CD4-positive, alpha-beta T cell treated with Interleukin-4 for 4 hours (primary cell): Measurements from ENCODE around the gene NRSN2.
"Not testable (repeated sequence)": the region's sequence is repeated elsewhere in the genome, so short reads cannot be mapped to it uniquely, and the experiment has no call there.

Source experiments
- DNase-seq: peaks from one replicate; pipeline ENCODE4 v3.0.0-alpha.2; 2020

The NRSN2 gene

DNA sequence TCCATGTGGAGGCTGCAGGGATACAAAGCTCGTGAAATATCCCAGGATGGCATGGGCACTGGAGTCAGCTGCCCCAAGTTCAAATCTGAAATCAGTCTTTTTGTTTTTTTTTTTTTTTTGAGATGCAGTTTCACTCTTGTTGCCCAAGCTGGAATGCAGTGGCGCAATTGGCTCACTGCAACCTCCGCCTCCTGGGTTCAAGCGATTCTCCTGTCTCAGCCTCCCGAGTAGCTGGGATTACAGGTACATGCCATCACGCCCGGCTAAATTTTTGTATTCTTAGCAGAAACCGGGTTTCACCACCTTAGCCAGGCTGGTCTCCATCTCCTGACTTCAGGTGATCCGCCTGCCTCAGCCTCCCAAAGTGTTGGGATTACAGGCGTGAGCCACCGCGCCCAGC, 30.7 kb downstream of the NRSN2 start:
- DNase-seq, result not testable (repeated sequence)

- DNase-seq, result no peak
Observed at GRCh38 chr20:378961-379336, 32.0 kb downstream of the NRSN2 start.

- DNase-seq, result peak; percentile 39
Observed at GRCh38 chr20:380763-381580, 34.1 kb downstream of the NRSN2 start.

DNA sequence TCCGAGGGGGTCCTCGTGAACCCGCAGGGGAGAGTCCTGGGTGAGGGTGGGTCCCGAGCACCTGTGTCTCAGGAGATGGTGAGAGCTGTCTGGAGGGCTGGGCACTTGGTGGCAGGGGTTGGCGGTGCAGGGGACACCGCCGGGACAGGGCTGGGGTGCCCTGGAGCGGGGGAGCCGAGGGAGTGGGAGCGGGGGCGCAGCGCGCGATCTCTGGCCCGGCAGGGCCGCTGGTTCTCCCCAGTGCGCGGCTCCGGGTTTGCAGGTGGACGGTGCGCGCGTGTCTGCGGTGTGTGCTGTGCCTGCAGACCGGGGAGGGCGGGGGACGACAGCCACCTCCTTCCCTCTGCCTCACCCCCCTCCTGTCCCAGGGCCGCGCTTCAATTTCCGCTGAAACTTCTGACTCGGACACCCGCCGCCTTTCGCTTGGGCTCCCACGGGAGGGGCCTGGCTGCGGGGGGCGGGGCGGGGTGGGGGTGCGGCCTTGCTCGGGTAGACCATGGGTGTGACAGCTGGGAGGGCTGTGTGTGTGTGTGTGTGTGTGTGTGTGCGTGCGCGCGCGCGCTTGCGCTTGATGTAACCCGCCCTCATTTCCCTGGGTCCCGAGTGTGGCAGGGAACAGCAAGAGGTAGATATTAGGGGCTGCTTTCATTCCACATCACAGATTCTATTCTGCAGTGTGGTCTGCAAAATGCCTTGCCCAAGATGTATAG, 34.8 kb downstream of the NRSN2 start:
- DNase-seq, result peak; percentile 86

DNA sequence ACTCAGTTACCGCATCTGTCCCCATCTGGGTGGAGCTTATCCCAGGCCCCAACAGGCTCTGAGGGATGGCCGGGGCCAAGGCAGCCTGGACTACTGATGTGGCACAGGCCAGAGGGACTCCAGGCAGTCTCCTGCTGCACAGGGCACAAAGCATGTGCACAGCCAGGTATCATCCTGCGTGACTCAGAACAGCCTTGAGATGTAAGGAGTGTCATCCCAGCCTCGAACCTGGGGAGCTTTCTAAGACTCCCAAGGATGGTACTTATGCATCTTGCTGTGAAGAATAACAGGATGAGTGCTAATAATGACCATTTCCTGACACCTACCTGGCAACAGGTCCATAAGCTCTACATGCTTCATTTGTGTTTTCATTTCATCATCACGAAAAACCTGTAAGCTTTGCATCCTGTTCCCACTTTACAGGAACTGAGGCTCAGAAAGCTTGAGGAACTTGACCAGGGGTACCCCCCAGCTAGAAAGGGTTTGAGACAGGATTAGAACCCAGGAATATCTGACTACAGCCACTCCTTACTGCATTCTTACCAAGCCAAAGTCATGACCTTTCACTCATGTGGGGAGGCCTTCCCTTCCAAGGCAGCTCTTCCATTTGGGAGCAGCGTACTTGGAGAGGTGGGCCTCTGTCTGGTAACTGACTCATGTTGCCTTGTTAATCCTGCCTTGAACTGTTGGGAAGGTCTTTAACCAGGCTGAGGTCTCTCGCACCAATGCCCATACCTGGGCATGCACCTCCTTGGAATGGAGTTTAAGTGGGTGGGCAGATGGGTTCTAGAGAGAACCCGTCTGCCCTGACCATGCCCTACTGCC, 35.6 kb downstream of the NRSN2 start:
- no peak for DNase-seq

GRCh38 chr20:383889-384288, 37.0 kb downstream of the NRSN2 start:
- DNase-seq, result no peak

- no peak for DNase-seq
Observed at GRCh38 chr20:384723-385122, 37.8 kb downstream of the NRSN2 start.

DNA sequence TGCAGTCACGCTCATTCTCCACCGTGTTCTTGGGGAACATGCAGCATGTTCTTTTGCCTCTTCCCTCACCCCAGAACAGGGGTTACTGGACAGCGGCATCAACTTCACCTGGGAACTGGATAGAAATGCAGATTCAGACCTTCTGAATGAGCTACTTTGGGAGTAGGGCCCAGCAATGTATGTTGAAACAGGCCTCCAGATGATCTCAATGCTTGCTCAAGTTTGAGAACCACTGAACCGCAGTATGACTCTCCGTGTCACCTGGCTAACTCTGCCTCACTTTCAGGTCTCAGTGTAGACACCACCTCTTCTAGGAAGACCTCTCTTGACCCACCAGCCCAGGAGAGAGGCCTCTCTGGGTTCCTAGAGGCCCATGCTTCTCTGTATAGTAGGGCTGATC, 38.5 kb downstream of the NRSN2 start:
- no peak for DNase-seq

DNA sequence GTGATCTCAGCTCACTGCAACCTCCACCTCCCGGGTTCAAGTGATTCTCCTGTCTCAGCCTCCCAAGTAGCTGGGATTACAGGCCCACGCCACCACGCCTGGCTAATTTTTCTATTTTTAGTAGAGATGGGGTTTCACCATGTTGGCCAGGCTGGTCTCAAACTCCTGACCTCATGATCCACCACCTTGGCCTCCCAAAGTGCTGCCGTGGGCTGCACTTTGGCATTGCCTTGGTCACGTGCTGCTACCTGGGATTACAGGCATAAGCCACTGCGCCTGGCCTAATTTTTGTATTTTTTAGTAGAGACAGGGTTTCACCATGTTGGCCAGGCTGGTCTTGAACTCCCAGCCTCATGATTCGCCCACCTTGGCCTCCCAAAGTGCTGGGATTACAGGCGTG, 39.7 kb downstream of the NRSN2 start:
- not testable (repeated sequence) for DNase-seq

DNA sequence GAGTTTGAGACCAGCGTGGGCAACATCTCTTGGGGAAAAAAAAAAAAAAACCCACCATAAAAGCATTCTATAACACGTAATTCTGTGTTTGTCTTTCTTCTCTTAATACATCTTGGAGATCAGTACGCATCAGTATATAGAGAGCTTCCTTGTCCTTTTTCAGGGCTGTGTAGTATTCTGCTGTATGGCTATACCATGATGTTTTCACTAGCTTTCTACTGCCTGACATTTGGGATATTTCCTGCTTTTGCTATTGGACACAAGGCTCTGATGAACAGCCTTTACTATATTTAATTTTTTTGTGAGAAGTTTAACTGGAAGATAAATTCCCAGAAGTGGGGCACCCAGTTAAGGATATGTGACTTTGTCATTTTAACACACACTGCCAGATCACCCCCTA, 40.6 kb downstream of the NRSN2 start:
- no peak for DNase-seq

DNA sequence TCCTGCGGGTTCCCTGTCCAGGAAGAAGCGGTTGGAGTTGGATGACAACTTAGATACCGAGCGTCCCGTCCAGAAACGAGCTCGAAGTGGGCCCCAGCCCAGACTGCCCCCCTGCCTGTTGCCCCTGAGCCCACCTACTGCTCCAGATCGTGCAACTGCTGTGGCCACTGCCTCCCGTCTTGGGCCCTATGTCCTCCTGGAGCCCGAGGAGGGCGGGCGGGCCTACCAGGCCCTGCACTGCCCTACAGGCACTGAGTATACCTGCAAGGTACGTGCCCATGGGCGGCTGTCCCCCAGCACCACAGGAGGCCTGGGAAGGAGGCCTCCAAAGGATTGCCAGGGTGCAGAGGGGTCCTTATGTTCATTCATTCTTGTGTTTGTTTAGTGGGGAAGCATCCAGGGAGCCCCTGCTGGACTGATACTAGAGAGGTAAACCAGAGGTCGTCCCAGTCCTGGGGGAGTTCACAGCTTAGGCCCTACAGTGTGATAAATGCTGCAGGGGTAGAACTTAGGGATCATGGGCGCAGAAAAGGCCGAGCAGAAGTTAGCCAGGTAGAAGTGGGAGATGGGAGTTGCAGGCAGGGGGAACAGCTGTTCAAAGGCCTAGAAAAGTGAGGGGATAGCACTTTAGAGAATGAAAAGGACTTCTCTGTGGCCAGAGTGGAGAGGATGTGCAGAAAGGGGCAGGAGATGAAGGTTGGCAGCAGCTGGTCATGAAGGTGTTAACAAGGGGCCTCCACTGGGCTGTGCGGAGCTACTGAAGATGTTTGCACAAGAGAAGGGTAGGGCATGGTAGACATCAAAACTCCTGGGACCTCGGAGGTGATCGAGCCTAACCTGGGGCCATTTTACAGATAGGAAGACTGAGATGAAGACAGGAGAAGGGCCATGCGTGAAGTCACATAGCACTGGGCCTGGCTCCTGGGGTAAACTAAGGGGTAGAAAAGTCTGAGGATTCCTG, 41.4 kb downstream of the NRSN2 start:
- DNase-seq, result no peak

- no peak for DNase-seq
Observed at GRCh38 chr20:389220-389619, 42.3 kb downstream of the NRSN2 start.

DNA sequence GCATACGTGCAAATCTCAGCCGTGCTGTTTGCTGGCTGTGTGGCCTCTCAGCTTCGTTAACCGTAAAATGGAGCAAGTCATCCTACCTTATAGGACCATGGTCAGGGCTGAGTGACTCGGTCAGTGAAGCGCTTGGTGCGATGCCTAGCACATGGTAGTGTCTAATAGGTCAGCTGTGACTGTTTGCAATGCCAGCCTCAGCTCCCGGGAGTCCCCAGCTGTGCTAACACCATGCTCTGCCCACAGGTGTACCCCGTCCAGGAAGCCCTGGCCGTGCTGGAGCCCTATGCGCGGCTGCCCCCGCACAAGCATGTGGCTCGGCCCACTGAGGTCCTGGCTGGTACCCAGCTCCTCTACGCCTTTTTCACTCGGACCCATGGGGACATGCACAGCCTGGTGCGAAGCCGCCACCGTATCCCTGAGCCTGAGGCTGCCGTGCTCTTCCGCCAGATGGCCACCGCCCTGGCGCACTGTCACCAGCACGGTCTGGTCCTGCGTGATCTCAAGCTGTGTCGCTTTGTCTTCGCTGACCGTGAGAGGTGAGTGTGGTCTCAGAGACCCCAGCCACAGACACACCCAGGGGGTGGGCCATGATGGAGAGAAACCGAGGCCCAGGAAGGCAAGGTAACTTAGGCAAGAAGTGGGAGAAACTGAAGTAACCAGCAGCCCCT, 44.3 kb downstream of the NRSN2 start:
- no peak for DNase-seq

- not testable (repeated sequence) for DNase-seq
Observed at GRCh38 chr20:393296-393695, 46.4 kb downstream of the NRSN2 start.

GRCh38 chr20:396252-396618, 49.3 kb downstream of the NRSN2 start:
- DNase-seq, result no peak

- DNase-seq, result no peak
Observed at GRCh38 chr20:396619-397431, 49.9 kb downstream of the NRSN2 start.

GRCh38 chr20:397432-398237, 50.7 kb downstream of the NRSN2 start:
- no peak for DNase-seq

- no peak for DNase-seq
Observed at GRCh38 chr20:399182-399707, 52.3 kb downstream of the NRSN2 start.

DNA sequence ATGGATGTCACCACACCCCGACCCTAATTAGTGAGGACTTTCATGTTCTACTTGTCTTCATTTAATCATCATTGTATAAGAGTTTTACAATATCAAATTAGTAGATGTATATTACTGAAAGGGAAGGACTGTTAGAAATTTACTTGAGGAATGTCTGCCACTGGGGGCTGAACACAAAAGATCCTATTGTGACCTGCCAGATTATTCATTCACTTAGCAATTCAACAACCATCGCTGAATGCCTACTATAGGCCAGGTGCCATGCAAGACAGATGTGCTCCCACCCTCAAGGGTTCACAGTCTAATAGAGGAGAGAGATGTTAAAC, 53.2 kb downstream of the NRSN2 start:
- no peak for DNase-seq
